ENCODE data around the gene CSRNP3.

DNA sequence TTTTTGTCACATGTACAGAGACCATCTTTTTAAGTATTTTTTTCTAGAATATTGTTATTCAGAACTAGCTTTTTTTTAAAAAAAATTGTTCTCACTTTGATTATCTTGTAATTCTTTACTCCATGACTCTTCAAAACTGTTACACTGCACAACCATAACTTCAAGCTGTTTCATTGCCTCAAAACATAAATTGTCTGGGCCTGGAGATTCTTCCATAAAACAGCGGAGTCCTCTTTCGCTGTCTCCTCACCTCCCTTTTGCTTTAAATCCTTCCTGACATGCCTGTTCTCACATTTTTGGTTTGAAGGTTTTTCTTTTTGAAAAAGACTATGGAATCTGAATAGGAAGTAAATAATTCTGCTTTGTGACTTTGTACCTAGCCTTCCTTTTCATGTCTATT, 197.9 kb downstream of the CSRNP3 start:
- TF ChIP-seq, protein P1, sequence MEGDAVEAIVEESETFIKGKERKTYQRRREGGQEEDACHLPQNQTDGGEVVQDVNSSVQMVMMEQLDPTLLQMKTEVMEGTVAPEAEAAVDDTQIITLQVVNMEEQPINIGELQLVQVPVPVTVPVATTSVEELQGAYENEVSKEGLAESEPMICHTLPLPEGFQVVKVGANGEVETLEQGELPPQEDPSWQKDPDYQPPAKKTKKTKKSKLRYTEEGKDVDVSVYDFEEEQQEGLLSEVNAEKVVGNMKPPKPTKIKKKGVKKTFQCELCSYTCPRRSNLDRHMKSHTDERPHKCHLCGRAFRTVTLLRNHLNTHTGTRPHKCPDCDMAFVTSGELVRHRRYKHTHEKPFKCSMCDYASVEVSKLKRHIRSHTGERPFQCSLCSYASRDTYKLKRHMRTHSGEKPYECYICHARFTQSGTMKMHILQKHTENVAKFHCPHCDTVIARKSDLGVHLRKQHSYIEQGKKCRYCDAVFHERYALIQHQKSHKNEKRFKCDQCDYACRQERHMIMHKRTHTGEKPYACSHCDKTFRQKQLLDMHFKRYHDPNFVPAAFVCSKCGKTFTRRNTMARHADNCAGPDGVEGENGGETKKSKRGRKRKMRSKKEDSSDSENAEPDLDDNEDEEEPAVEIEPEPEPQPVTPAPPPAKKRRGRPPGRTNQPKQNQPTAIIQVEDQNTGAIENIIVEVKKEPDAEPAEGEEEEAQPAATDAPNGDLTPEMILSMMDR (conservative IDR thresholded peaks at IDR 0.05; ENCODE audit: low read length) = no peak
- no peak for TF ChIP-seq EZH2phosphoT487 (IDR thresholded peaks at IDR 0.05; ENCODE audit: borderline replicate concordance)

All from Loucy (cell line).